Measurements from ENCODE around the gene FBL. TPM values are rescaled to one million over a fixed set of nuclear protein-coding genes. Genes with fewer than 3 reads are reported as not detected.
"Not testable (repeated sequence)": the region's sequence is repeated elsewhere in the genome, so short reads cannot be mapped to it uniquely, and the experiment has no call there.

FBL gene
- total and polyA plus RNA-seq, 2 donors = 185 to 208 TPM

DNA sequence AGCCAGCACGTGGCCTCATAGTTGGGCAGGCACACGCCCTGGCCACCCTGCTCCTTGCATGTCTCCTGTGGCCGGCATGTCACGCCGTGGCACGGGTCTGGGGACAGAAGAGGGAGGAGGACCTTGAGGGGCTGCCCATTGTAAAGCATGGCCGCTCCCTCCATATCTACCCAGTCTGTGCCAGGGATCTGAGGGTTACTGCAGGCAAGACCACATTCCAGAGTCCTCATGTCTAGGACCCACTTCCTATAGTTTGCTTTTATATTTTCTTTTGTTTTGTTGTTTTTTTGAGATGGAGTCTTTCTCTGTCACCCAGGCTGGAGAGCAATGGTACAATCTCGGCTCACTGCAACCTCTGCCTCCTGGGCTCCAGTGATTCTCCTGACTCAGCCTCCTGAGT, 33.6 kb upstream of the FBL start:
- 78% methylated on average over 2 of the region's 8 CpGs for WGBS

GRCh38 chr19:39878866-39879265, 32.7 kb upstream of the FBL start:
- not testable (repeated sequence) for H3K27ac ChIP-seq (ENCODE audit: low read depth in 1 of 2, low read length in 1 of 2); H3K4me3 ChIP-seq (ENCODE audit: low read length in 2 of 2); H3K4me1 ChIP-seq (ENCODE audit: control insufficient read depth in 2 of 2, insufficient read depth in 2 of 2, low read length in 2 of 2); H3K27me3 ChIP-seq (ENCODE audit: control insufficient read depth in 2 of 2, insufficient read depth in 1 of 2, low read length in 1 of 2); H3K9me3 ChIP-seq (ENCODE audit: control insufficient read depth in 2 of 2, insufficient read depth in 1 of 2, low read length in 1 of 2); DNase-seq (ENCODE audit: low read depth in 6 of 9, low spot score in 9 of 9); H3K36me3 ChIP-seq (ENCODE audit: control insufficient read depth in 2 of 2, insufficient read depth in 2 of 2, low read length in 1 of 2)
- WGBS = 89% methylated on average over 11 of the region's 11 CpGs

More for the DNA sequence above, 33.6 kb upstream of the FBL start:
- not testable (repeated sequence) for H3K27me3 ChIP-seq (ENCODE audit: control insufficient read depth in 2 of 2, insufficient read depth in 1 of 2, low read length in 1 of 2); H3K27ac ChIP-seq (ENCODE audit: low read depth in 1 of 2, low read length in 1 of 2); H3K36me3 ChIP-seq (ENCODE audit: control insufficient read depth in 2 of 2, insufficient read depth in 2 of 2, low read length in 1 of 2); DNase-seq (ENCODE audit: low read depth in 6 of 9, low spot score in 9 of 9); H3K9me3 ChIP-seq (ENCODE audit: control insufficient read depth in 2 of 2, insufficient read depth in 1 of 2, low read length in 1 of 2); H3K4me1 ChIP-seq (ENCODE audit: control insufficient read depth in 2 of 2, insufficient read depth in 2 of 2, low read length in 2 of 2); H3K4me3 ChIP-seq (ENCODE audit: low read length in 2 of 2)

DNA sequence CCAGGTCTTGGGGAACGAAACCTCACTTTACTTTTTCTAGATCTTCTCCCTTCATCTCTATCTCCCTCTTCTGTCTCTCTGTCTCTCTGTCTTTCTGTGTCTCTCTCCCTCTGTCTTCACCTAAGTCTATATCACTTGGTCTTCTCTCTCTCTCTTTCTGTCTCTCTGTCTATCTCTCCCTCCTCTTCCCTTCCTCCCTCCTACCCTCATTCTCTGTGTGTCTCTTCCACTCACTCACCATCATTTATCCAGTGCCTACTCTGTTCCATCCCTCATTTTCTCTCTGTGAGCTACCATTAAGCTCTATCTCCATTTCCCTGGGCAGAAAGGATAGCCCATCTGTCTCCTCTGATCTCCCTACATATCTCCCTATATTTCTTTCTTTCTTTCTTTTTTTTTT, 32.2 kb upstream of the FBL start:
- no peaks in the 10 kb centered on the region for H3K4me1 ChIP-seq (ENCODE audit: control insufficient read depth in 2 of 2, insufficient read depth in 2 of 2, low read length in 2 of 2)
- H3K36me3 ChIP-seq (ENCODE audit: control insufficient read depth in 2 of 2, insufficient read depth in 2 of 2, low read length in 1 of 2) = no peaks in the 10 kb centered on the region
- DNase-seq (ENCODE audit: low read depth in 6 of 9, low spot score in 9 of 9) = no peak
- H3K4me3 ChIP-seq (ENCODE audit: low read length in 2 of 2) = no peak overlapping the region
- no peaks in the 10 kb centered on the region for H3K9me3 ChIP-seq (ENCODE audit: control insufficient read depth in 2 of 2, insufficient read depth in 1 of 2, low read length in 1 of 2)
- no peak overlapping the region for H3K27ac ChIP-seq (ENCODE audit: low read depth in 1 of 2, low read length in 1 of 2)
- no peaks in the 10 kb centered on the region for H3K27me3 ChIP-seq (ENCODE audit: control insufficient read depth in 2 of 2, insufficient read depth in 1 of 2, low read length in 1 of 2)
- 84% methylated on average over 1 of the region's 1 CpG for WGBS

DNA sequence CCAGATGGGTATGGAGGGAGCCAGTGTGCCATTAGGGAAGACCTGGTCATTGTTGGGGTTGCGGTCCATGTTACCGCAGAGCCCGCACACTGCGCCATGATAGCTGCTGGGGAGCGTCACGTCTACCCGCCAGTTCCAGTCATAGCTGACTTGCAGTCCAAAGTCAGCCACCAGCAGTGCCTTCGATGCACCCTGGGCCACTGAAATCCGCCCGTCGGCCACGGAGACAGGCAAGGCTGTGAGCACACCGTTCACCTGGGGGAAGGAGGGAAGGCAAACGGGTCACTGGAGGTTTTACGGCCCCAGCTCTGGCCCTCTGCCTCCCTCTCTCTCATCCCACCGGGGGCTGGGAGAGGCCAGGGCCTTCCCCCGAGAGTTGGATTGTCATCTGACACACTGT, 31.8 kb upstream of the FBL start:
- not testable (repeated sequence) for H3K4me1 ChIP-seq (ENCODE audit: control insufficient read depth in 2 of 2, insufficient read depth in 2 of 2, low read length in 2 of 2); DNase-seq (ENCODE audit: low read depth in 6 of 9, low spot score in 9 of 9); H3K36me3 ChIP-seq (ENCODE audit: control insufficient read depth in 2 of 2, insufficient read depth in 2 of 2, low read length in 1 of 2); H3K9me3 ChIP-seq (ENCODE audit: control insufficient read depth in 2 of 2, insufficient read depth in 1 of 2, low read length in 1 of 2); H3K27me3 ChIP-seq (ENCODE audit: control insufficient read depth in 2 of 2, insufficient read depth in 1 of 2, low read length in 1 of 2); H3K27ac ChIP-seq (ENCODE audit: low read depth in 1 of 2, low read length in 1 of 2); H3K4me3 ChIP-seq (ENCODE audit: low read length in 2 of 2)
- 91% methylated on average over 15 of the region's 17 CpGs for WGBS

DNA sequence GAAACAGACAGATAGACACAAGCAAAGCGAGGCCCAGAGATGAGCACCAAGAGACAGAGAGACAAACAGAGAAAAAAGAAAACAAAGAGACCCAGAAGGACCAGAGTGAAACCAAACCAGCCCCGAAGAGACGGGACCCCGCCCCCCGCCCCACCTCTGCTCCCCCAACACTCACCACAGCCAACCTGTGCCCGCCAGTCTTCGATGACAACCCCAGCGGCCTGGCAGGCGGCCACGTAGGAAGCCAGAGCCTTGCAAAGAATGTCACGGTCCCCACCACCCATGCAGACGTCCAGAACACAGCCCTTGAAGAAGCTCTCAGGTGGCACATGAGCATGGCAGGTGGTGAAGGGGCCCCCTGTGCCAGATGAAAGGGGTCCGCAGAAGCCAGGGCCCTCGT, 31.3 kb upstream of the FBL start:
- not testable (repeated sequence) for DNase-seq (ENCODE audit: low read depth in 6 of 9, low spot score in 9 of 9); H3K9me3 ChIP-seq (ENCODE audit: control insufficient read depth in 2 of 2, insufficient read depth in 1 of 2, low read length in 1 of 2); H3K36me3 ChIP-seq (ENCODE audit: control insufficient read depth in 2 of 2, insufficient read depth in 2 of 2, low read length in 1 of 2); H3K27ac ChIP-seq (ENCODE audit: low read depth in 1 of 2, low read length in 1 of 2); H3K27me3 ChIP-seq (ENCODE audit: control insufficient read depth in 2 of 2, insufficient read depth in 1 of 2, low read length in 1 of 2); H3K4me3 ChIP-seq (ENCODE audit: low read length in 2 of 2); H3K4me1 ChIP-seq (ENCODE audit: control insufficient read depth in 2 of 2, insufficient read depth in 2 of 2, low read length in 2 of 2)
- WGBS = 67% methylated on average over 14 of the region's 14 CpGs

DNA sequence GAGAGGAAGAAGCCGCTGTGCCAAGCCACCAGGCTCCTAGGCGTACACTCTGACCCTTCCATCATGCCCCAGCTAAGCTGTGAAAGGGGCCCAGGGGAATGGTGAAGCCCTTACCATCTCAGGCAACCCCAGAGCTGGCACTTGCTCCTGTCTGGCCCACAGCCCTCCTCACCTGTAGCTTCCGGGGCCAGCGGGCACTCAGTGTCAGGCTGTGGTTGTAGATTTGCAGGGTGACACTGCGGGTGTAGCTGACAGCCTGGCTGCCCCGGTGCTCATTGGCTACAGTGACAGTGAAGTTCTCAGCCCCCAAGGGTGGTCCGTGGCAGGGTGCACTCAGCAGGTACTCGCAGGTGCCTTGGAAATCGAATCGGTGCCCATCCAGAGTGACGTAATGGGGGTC, 30.3 kb upstream of the FBL start:
- not testable (repeated sequence) for H3K36me3 ChIP-seq (ENCODE audit: control insufficient read depth in 2 of 2, insufficient read depth in 2 of 2, low read length in 1 of 2); H3K27me3 ChIP-seq (ENCODE audit: control insufficient read depth in 2 of 2, insufficient read depth in 1 of 2, low read length in 1 of 2); H3K27ac ChIP-seq (ENCODE audit: low read depth in 1 of 2, low read length in 1 of 2); H3K9me3 ChIP-seq (ENCODE audit: control insufficient read depth in 2 of 2, insufficient read depth in 1 of 2, low read length in 1 of 2); H3K4me1 ChIP-seq (ENCODE audit: control insufficient read depth in 2 of 2, insufficient read depth in 2 of 2, low read length in 2 of 2); H3K4me3 ChIP-seq (ENCODE audit: low read length in 2 of 2); DNase-seq (ENCODE audit: low read depth in 6 of 9, low spot score in 9 of 9)
- WGBS = 100% methylated on average over 2 of the region's 11 CpGs

DNA sequence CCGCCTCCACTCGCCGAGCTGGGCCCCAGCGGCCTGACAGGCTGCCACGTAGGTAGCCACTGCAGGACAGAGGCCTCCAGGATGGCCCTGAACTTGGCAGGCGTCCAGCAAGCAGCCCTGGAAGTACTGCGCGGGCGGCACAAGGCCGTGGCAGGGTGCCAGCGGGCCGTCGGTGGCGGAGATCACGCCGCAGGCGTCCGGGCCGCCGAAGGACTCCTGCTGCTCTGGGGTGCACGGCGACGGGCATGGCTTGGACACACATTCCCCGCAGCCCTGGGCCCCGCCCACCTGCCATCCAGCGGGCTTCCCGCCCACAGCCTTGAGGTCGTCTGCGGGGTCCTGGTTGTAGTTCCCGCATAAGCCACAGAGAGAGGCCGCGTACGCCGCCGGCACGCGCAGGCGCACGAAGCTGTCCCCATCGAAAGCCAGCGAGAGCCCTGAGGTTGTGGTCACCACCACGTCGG, 29.3 kb upstream of the FBL start:
- WGBS = 76% methylated on average over 43 of the region's 43 CpGs
- H3K4me1 ChIP-seq (ENCODE audit: control insufficient read depth in 2 of 2, insufficient read depth in 2 of 2, low read length in 2 of 2); H3K27ac ChIP-seq (ENCODE audit: low read depth in 1 of 2, low read length in 1 of 2); H3K27me3 ChIP-seq (ENCODE audit: control insufficient read depth in 2 of 2, insufficient read depth in 1 of 2, low read length in 1 of 2); DNase-seq (ENCODE audit: low read depth in 6 of 9, low spot score in 9 of 9); H3K9me3 ChIP-seq (ENCODE audit: control insufficient read depth in 2 of 2, insufficient read depth in 1 of 2, low read length in 1 of 2); H3K4me3 ChIP-seq (ENCODE audit: low read length in 2 of 2); H3K36me3 ChIP-seq (ENCODE audit: control insufficient read depth in 2 of 2, insufficient read depth in 2 of 2, low read length in 1 of 2): not testable (repeated sequence)

DNA sequence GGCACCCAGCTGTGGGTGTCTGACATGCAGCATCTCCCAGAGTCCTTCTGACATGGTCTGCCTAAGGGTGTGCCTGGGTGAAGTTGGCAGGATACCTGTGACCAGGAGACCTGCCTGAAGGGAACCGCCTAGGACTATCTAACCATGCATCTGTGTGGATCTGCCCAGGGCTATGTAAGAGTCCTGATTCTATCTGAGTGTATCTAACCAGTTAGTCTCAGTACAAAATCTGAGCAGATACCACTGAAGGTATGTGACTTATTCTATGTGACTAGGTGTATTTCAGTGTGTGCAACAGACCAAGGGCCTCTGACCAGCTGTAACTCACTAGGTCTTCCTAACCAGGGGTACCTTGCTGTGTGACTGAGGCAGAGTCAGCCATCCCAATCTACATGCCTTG, 28.2 kb upstream of the FBL start:
- WGBS = 95% methylated on average over 1 of the region's 1 CpG
- H3K9me3 ChIP-seq (ENCODE audit: control insufficient read depth in 2 of 2, insufficient read depth in 1 of 2, low read length in 1 of 2) = no peaks in the 10 kb centered on the region
- no peak for DNase-seq (ENCODE audit: low read depth in 6 of 9, low spot score in 9 of 9)

GRCh38 chr19:39873385-39873784, 27.2 kb upstream of the FBL start:
- H3K27me3 ChIP-seq (ENCODE audit: control insufficient read depth in 2 of 2, insufficient read depth in 1 of 2, low read length in 1 of 2) = no peaks in the 10 kb centered on the region
- no peak for DNase-seq (ENCODE audit: low read depth in 6 of 9, low spot score in 9 of 9)
- H3K9me3 ChIP-seq (ENCODE audit: control insufficient read depth in 2 of 2, insufficient read depth in 1 of 2, low read length in 1 of 2) = no peaks in the 10 kb centered on the region
- no peak overlapping the region for H3K4me3 ChIP-seq (ENCODE audit: low read length in 2 of 2)
- no peaks in the 10 kb centered on the region for H3K4me1 ChIP-seq (ENCODE audit: control insufficient read depth in 2 of 2, insufficient read depth in 2 of 2, low read length in 2 of 2)
- H3K36me3 ChIP-seq (ENCODE audit: control insufficient read depth in 2 of 2, insufficient read depth in 2 of 2, low read length in 1 of 2) = no peaks in the 10 kb centered on the region
- WGBS = 96% methylated on average over 20 of the region's 20 CpGs
- H3K27ac ChIP-seq (ENCODE audit: low read depth in 1 of 2, low read length in 1 of 2) = no peak overlapping the region

More for the DNA sequence above, 28.2 kb upstream of the FBL start:
- Histone ChIP-seq H3K36me3 (ENCODE audit: control insufficient read depth in 2 of 2, insufficient read depth in 2 of 2, low read length in 1 of 2) (no peaks in the 10 kb centered on the region), H3K27me3 (ENCODE audit: control insufficient read depth in 2 of 2, insufficient read depth in 1 of 2, low read length in 1 of 2) (no peaks in the 10 kb centered on the region), H3K4me3 (ENCODE audit: low read length in 2 of 2) (no peak overlapping the region), H3K27ac (ENCODE audit: low read depth in 1 of 2, low read length in 1 of 2) (no peak overlapping the region), H3K4me1 (ENCODE audit: control insufficient read depth in 2 of 2, insufficient read depth in 2 of 2, low read length in 2 of 2) (no peaks in the 10 kb centered on the region)
